DOHH2 (cell line): ENCODE measurements around the gene CDK6.

Experiments used
- H3F3A ChIP-seq: fragments of 200-600 bp; sonication (generic), shearing (Covaris generic); 2 replicates; pipeline ENCODE4 v1.6.0; 2016; ENCODE audit warnings: antibody characterized with exemption, mild to moderate bottlenecking; ENCODE audit not compliant: control insufficient read depth, insufficient read depth
- H3K27ac ChIP-seq: fragments of 200-600 bp; sonication (generic); 2 replicates; pipeline ENCODE4 v1.5.1; 2014; ENCODE audit warnings: low read depth, mild to moderate bottlenecking, low read length, moderate library complexity
- H3K27me3 ChIP-seq: fragments of 200-600 bp; sonication (generic); 2 replicates; pipeline ENCODE4 v1.6.1; 2014; ENCODE audit warnings: mild to moderate bottlenecking, low read length, mixed read lengths; ENCODE audit not compliant: control insufficient read depth
- H3K36me3 ChIP-seq: fragments of 200-600 bp; sonication (generic); 2 replicates; pipeline ENCODE4 v1.6.1; 2014; ENCODE audit warnings: mild to moderate bottlenecking, low read length, moderate library complexity, mixed read lengths; ENCODE audit not compliant: control insufficient read depth
- H3K4me1 ChIP-seq: fragments of 200-600 bp; sonication (generic); 2 replicates; pipeline ENCODE4 v1.6.1; 2014; ENCODE audit warnings: mild to moderate bottlenecking, low read length, mixed read lengths; ENCODE audit not compliant: control insufficient read depth
- H3K4me2 ChIP-seq: fragments of 200-600 bp; sonication (generic); 2 replicates; pipeline ENCODE4 v1.6.0; 2014; ENCODE audit warnings: mild to moderate bottlenecking, low read length, moderate library complexity
- H3K4me3 ChIP-seq: fragments of 200-600 bp; sonication (generic); 2 replicates; pipeline ENCODE4 v1.5.1; 2014; ENCODE audit warnings: mild to moderate bottlenecking, low read length, mixed read lengths
- H3K79me2 ChIP-seq: fragments of 200-600 bp; sonication (generic); 2 replicates; pipeline ENCODE4 v1.6.1; 2014; ENCODE audit warnings: mild to moderate bottlenecking, low read length, mixed read lengths; ENCODE audit not compliant: control insufficient read depth
- H3K9me2 ChIP-seq: fragments of 200-600 bp; sonication (generic); replicated peaks from 2 replicates; pipeline ENCODE4 v1.6.1; 2014; ENCODE audit warnings: mild to moderate bottlenecking, low read length, mixed read lengths; ENCODE audit not compliant: control insufficient read depth
- H3K9me3 ChIP-seq: fragments of 200-600 bp; sonication (generic); 2 replicates; pipeline ENCODE4 v1.6.1; 2014; ENCODE audit warnings: antibody characterized with exemption, low read length, mixed read lengths; ENCODE audit not compliant: control insufficient read depth, insufficient read depth
- H4K20me1 ChIP-seq: fragments of 200-600 bp; sonication (generic); 2 replicates; pipeline ENCODE4 v1.6.0; 2014; ENCODE audit warnings: low read depth, mild to moderate bottlenecking, antibody characterized with exemption, low read length, moderate library complexity; ENCODE audit not compliant: control insufficient read depth, insufficient read depth
- EZH2phosphoT487 ChIP-seq: fragments of 200-600 bp; sonication (generic); IDR thresholded peaks from 2 replicates; pipeline ENCODE4 v1.6.1; 2017; ENCODE audit warnings: borderline replicate concordance, mild to moderate bottlenecking, antibody characterized with exemption, low read length, moderate library complexity, mixed read lengths
- TF ChIP-seq, protein P1 (sequence below): fragments of 200-600 bp; sonication (generic); IDR thresholded peaks from one replicate; pipeline ENCODE4 v1.5.1; 2014; ENCODE audit warnings: antibody characterized with exemption, mild to moderate bottlenecking, low read depth, low read length; ENCODE audit not compliant: poor library complexity, severe bottlenecking

CDK6 gene

GRCh38 chr7:92781117-92781720, 55.2 kb downstream of the CDK6 start:
- no peak for TF ChIP-seq EZH2phosphoT487
- TF ChIP-seq, protein P1, sequence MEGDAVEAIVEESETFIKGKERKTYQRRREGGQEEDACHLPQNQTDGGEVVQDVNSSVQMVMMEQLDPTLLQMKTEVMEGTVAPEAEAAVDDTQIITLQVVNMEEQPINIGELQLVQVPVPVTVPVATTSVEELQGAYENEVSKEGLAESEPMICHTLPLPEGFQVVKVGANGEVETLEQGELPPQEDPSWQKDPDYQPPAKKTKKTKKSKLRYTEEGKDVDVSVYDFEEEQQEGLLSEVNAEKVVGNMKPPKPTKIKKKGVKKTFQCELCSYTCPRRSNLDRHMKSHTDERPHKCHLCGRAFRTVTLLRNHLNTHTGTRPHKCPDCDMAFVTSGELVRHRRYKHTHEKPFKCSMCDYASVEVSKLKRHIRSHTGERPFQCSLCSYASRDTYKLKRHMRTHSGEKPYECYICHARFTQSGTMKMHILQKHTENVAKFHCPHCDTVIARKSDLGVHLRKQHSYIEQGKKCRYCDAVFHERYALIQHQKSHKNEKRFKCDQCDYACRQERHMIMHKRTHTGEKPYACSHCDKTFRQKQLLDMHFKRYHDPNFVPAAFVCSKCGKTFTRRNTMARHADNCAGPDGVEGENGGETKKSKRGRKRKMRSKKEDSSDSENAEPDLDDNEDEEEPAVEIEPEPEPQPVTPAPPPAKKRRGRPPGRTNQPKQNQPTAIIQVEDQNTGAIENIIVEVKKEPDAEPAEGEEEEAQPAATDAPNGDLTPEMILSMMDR: no peak
- Histone ChIP-seq H3K9me3 (0 out of 2 replicates have a peak, but pooled peaks cover 4% of the 10 kb centered on the region), H3K9me2 (no peaks in the 10 kb centered on the region), H3K27me3 (no peaks in the 10 kb centered on the region), H3K79me2 (peaks cover 83% of the 10 kb centered on the region), H3K27ac (no peak overlapping the region), H4K20me1 (no peaks in the 10 kb centered on the region), H3K36me3 (peaks cover 7% of the 10 kb centered on the region), H3F3A (no peaks in the 10 kb centered on the region), H3K4me2 (no peak overlapping the region), H3K4me3 (no peak overlapping the region), H3K4me1 (peaks cover 35% of the 10 kb centered on the region)

- Histone ChIP-seq H3K4me3 (no peak overlapping the region), H3F3A (peaks cover 6% of the 10 kb centered on the region; the same call in 1 of the 2 replicates), H3K4me1 (peaks cover 25% of the 10 kb centered on the region), H3K27me3 (no peaks in the 10 kb centered on the region), H3K79me2 (peaks cover 63% of the 10 kb centered on the region), H3K4me2 (no peak overlapping the region), H4K20me1 (no peaks in the 10 kb centered on the region), H3K9me2 (no peaks in the 10 kb centered on the region), H3K9me3 (0 out of 2 replicates have a peak, but pooled peaks cover 4% of the 10 kb centered on the region), H3K36me3 (peaks cover 16% of the 10 kb centered on the region), H3K27ac (no peak overlapping the region)
- no peak for TF ChIP-seq EZH2phosphoT487
- TF ChIP-seq, protein P1: no peak
Observed at GRCh38 chr7:92778972-92779371, 57.4 kb downstream of the CDK6 start.

DNA sequence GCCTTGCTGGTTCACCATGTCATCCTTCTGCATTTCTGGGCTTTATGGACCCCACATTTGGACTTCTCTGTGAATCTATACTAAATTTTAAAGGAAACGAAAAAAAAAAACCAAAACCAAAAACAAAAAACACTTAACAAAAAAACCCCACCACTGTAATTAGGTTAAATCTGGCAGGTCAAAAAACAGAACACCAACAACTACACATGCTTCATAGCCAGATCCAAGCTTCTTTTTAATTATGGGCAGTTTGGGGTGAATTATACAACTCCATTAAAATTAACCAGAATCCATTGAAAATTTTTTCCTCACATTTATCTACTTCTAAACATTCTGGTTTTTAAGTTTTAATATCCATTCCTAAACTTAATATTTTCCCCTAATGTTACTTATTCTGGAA, 58.4 kb downstream of the CDK6 start:
- TF ChIP-seq, protein P1: no peak
- TF ChIP-seq EZH2phosphoT487: no peak
- peaks cover 25% of the 10 kb centered on the region for H3K36me3 ChIP-seq
- peaks cover 25% of the 10 kb centered on the region for H3K4me1 ChIP-seq
- H3K9me2 ChIP-seq: no peaks in the 10 kb centered on the region
- H4K20me1 ChIP-seq: no peaks in the 10 kb centered on the region
- peaks cover 6% of the 10 kb centered on the region; the same call in 1 of the 2 replicates for H3F3A ChIP-seq
- H3K27me3 ChIP-seq: no peaks in the 10 kb centered on the region
- no peak overlapping the region for H3K27ac ChIP-seq
- H3K4me2 ChIP-seq: no peak overlapping the region
- H3K4me3 ChIP-seq: no peak overlapping the region
- H3K79me2 ChIP-seq: peaks cover 53% of the 10 kb centered on the region
- 0 out of 2 replicates have a peak, but pooled peaks cover 4% of the 10 kb centered on the region for H3K9me3 ChIP-seq
